SK-N-SH (cell line): ENCODE measurements around the gene ASIC1. TPM values are rescaled to one million over a fixed set of nuclear protein-coding genes. Genes with fewer than 3 reads are reported as not detected.
A peak's percentile ranks its signal among the peaks of the same experiment; 100 is the strongest.

Experiments used
- CTCF ChIA-PET: fragments of 300-600, 350-600 bp; formaldehyde crosslinking; extraction: SDS; loops from one replicate; lab custom pipeline; 2021; lab: Yijun Ruan, JAX
- POLR2A ChIA-PET: fragments of 350-600 bp; sonication (Branson Sonifier 250); formaldehyde crosslinking; extraction: SDS; loops from one replicate; lab custom pipeline; 2020; ENCODE audit warnings: antibody characterized with exemption, inconsistent platforms; lab: Yijun Ruan, JAX
- DNase-seq: peaks from one replicate; pipeline ENCODE4 v3.0.0; 2012
- H2AFZ ChIP-seq: fragments of 200-600 bp; sonication (generic); 2 replicates; pipeline ENCODE4 v1.8.1; 2016; ENCODE audit warnings: antibody characterized with exemption, mild to moderate bottlenecking, low read depth
- H3F3A ChIP-seq: fragments of 200-600 bp; sonication (generic); replicated peaks from 2 replicates; pipeline ENCODE3; 2016; ENCODE audit warnings: antibody characterized with exemption, mild to moderate bottlenecking; ENCODE audit not compliant: insufficient read depth
- H3K27ac ChIP-seq, 2 experiments: fragments of 200-500 bp in 1 of 2; fragments of 200-600 bp in 1 of 2; sonication (Bioruptor generic) in 1 of 2; sonication (generic), shearing (Covaris generic) in 1 of 2; 2 replicates each; pipeline versions ENCODE4 v1.5.1 to v1.6.1; 2014 to 2016; ENCODE audit warnings: low read depth in 2 of 2, inconsistent platforms in 1 of 2, low read length in 1 of 2, mild to moderate bottlenecking in 1 of 2, mixed read lengths in 1 of 2
- H3K27me3 ChIP-seq: fragments of 200-600 bp; sonication (generic), shearing (Covaris generic); 2 replicates; pipeline ENCODE4 v1.6.1; 2016; ENCODE audit warnings: mixed run types; ENCODE audit not compliant: insufficient read depth
- H3K36me3 ChIP-seq, 2 experiments: fragments of 200-500 bp in 1 of 2; fragments of 200-600 bp in 1 of 2; sonication (Bioruptor generic) in 1 of 2; sonication (generic) in 1 of 2; replicated peaks in 1 of 2; 2 replicates each; pipeline versions ENCODE3 to v1.5.1; 2014 to 2016; ENCODE audit warnings: low read length in 1 of 2, mild to moderate bottlenecking in 1 of 2; ENCODE audit not compliant: insufficient read depth in 2 of 2, control insufficient read depth in 1 of 2
- H3K4me1 ChIP-seq, 2 experiments: fragments of 200-500 bp in 1 of 2; fragments of 200-600 bp in 1 of 2; sonication (Bioruptor generic) in 1 of 2; sonication (generic), shearing (Covaris generic) in 1 of 2; 2 replicates each; pipeline versions ENCODE4 v1.5.1 to v1.6.1; 2014 to 2016; ENCODE audit warnings: low read depth in 1 of 2, low read length in 1 of 2, mixed run types in 1 of 2; ENCODE audit not compliant: insufficient read depth in 2 of 2, control insufficient read depth in 1 of 2
- H3K4me2 ChIP-seq: fragments of 200-600 bp; sonication (generic), shearing (Covaris generic); 2 replicates; pipeline ENCODE4 v1.6.1; 2017; ENCODE audit warnings: mixed run types
- H3K4me3 ChIP-seq, 2 experiments: fragments of 200-500 bp in 1 of 2; fragments of 200-600 bp in 1 of 2; sonication (Bioruptor generic) in 1 of 2; sonication (generic), shearing (Covaris generic) in 1 of 2; 2 replicates each; pipeline versions ENCODE4 v1.5.1 to v1.8.1; 2014 to 2016; ENCODE audit warnings: low read depth in 2 of 2, inconsistent platforms in 1 of 2, low read length in 1 of 2, mild to moderate bottlenecking in 1 of 2, mixed read lengths in 1 of 2, moderate library complexity in 1 of 2
- H3K79me2 ChIP-seq: fragments of 200-600 bp; sonication (generic); 2 replicates; pipeline ENCODE4 v1.8.1; 2017; ENCODE audit warnings: mild to moderate bottlenecking; ENCODE audit not compliant: insufficient read depth
- H3K9ac ChIP-seq: fragments of 200-600 bp; sonication (generic); 2 replicates; pipeline ENCODE4 v1.6.1; 2017; ENCODE audit warnings: mixed run types
- H3K9me2 ChIP-seq: fragments of 200-600 bp; sonication (generic); 2 replicates; pipeline ENCODE4 v1.6.1; 2017; ENCODE audit warnings: mixed run types
- H3K9me3 ChIP-seq: fragments of 200-600 bp; sonication (generic); 2 replicates; pipeline ENCODE4 v1.6.1; 2017; ENCODE audit warnings: mixed run types, mild to moderate bottlenecking, moderate library complexity
- H4K20me1 ChIP-seq: fragments of 200-600 bp; sonication (generic); 2 replicates; pipeline ENCODE4 v1.6.1; 2017; ENCODE audit warnings: mild to moderate bottlenecking, mixed run types; ENCODE audit not compliant: insufficient read depth
- ELF1 ChIP-seq: IDR thresholded peaks from 2 replicates; pipeline ENCODE4 v1.4.0; 2012
- EP300 ChIP-seq, 2 experiments: IDR thresholded peaks; 2 replicates each; pipeline versions ENCODE4 v1.4.0 to v1.6.1; 2012; ENCODE audit warnings: borderline replicate concordance in 1 of 2, low read depth in 1 of 2, low read length in 1 of 2
- FOSL2 ChIP-seq: IDR thresholded peaks from 2 replicates; pipeline ENCODE4 v1.4.0; 2012; ENCODE audit warnings: low read depth, mild to moderate bottlenecking, moderate library complexity, borderline replicate concordance
- GABPA ChIP-seq: IDR thresholded peaks from 2 replicates; pipeline ENCODE4 v1.4.0; 2012; ENCODE audit warnings: low read depth, mild to moderate bottlenecking
- JUND ChIP-seq: IDR thresholded peaks from 2 replicates; pipeline ENCODE4 v1.4.0; 2012
- MEF2A ChIP-seq: IDR thresholded peaks from 2 replicates; pipeline ENCODE4 v1.4.0; 2012; ENCODE audit warnings: low read depth, borderline replicate concordance
- NFIC ChIP-seq: IDR thresholded peaks from 2 replicates; pipeline ENCODE4 v1.4.0; 2012; ENCODE audit warnings: borderline replicate concordance
- RAD21 ChIP-seq: IDR thresholded peaks from 2 replicates; pipeline ENCODE4 v1.6.1; 2012; ENCODE audit warnings: mild to moderate bottlenecking, low read length
- RCOR1 ChIP-seq: fragments of 150-350 bp; IDR thresholded peaks from 2 replicates; pipeline ENCODE4 v1.6.1; 2017; ENCODE audit warnings: antibody characterized with exemption, low read length
- RXRA ChIP-seq: IDR thresholded peaks from 2 replicates; pipeline ENCODE4 v1.4.0; 2012; ENCODE audit warnings: low read depth, mild to moderate bottlenecking, borderline replicate concordance
- SIN3A ChIP-seq: IDR thresholded peaks from 2 replicates; pipeline ENCODE4 v1.6.1; 2012; ENCODE audit warnings: low read depth, mild to moderate bottlenecking, low read length, moderate library complexity, borderline replicate concordance
- SMC3 ChIP-seq: IDR thresholded peaks from 2 replicates; pipeline ENCODE4 v1.6.1; 2012; ENCODE audit warnings: low read depth, low read length, improper control_type of control experiment
- TAF1 ChIP-seq: IDR thresholded peaks from 2 replicates; pipeline ENCODE4 v1.6.1; 2012; ENCODE audit warnings: low read depth, mild to moderate bottlenecking, low read length, moderate library complexity, borderline replicate concordance
- TCF12 ChIP-seq: IDR thresholded peaks from 2 replicates; pipeline ENCODE4 v1.4.0; 2012
- TEAD4 ChIP-seq: IDR thresholded peaks from 2 replicates; pipeline ENCODE4 v1.4.0; 2012; ENCODE audit warnings: mild to moderate bottlenecking, borderline replicate concordance; ENCODE audit not compliant: insufficient read depth
- YY1 ChIP-seq: IDR thresholded peaks from 2 replicates; pipeline ENCODE4 v1.4.0; 2012; ENCODE audit warnings: low read depth, mild to moderate bottlenecking
- WGBS: methylation state at CpG from one replicate; pipeline ENCODE4 v1.1.6; 2017; ENCODE audit warnings: low lambda C conversion rate; 5-methylcytosine and 5-hydroxymethylcytosine counted together
- polyA plus RNA-seq, 3 experiments: library from polyadenylated mRNA; depleted of rRNA; stranded (reverse); fragments of >200 nt; gene quantifications; 2 replicates each; pipeline ENCODE4 v1.2.3, GENCODE V29; 2012
- TF ChIP-seq, protein P1 (sequence below): IDR thresholded peaks from 2 replicates; pipeline ENCODE4 v1.4.0; 2012; ENCODE audit warnings: low read depth, borderline replicate concordance
- TF ChIP-seq, protein P2 (sequence below): IDR thresholded peaks from 2 replicates; pipeline ENCODE4 v1.4.0; 2012; ENCODE audit warnings: low read depth, borderline replicate concordance
- TF ChIP-seq, protein P3 (sequence below): fragments of 150-350 bp; IDR thresholded peaks from 2 replicates; pipeline ENCODE4 v1.6.1; 2017; ENCODE audit warnings: antibody characterized with exemption, low read length, low read depth, borderline replicate concordance
- TF ChIP-seq, protein P4 (sequence below): IDR thresholded peaks from 2 replicates; pipeline ENCODE4; 2012
- TF ChIP-seq, protein P5 (sequence below): fragments of 150-350 bp; IDR thresholded peaks from 2 replicates; pipeline ENCODE4 v1.6.1; 2016; ENCODE audit warnings: mild to moderate bottlenecking, low read depth, low read length

Gene ASIC1
- polyA plus RNA-seq, 1 of the 3 experiments (the other 2 are of a cell fraction): 28.4 TPM

DNA sequence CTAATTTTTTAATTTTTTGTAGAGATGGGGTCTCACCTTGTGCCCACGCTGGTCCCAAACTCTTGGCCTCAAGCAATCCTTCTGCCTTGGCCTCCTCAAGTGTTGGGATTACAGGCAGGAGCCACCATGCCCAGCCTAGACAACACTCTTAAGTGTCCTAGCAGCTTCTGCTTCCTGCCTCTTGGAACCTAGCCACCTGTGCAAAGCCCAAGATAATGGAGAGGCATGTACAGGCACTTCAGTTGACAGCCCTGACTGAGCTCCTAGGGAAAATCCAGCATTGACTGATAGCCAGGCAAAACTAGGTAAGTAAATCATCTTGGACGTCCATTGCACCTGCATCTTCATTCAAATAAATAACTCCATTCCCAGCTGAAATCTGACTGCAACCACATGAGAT is 70.2 kb downstream of the ASIC1 start:
- no peak overlapping the region for H3K4me2 ChIP-seq
- H2AFZ ChIP-seq: no peak overlapping the region
- no peaks in the 10 kb centered on the region for H3K27me3 ChIP-seq
- no peaks in the 10 kb centered on the region for H3K9me3 ChIP-seq
- H3K79me2 ChIP-seq: peaks cover 26% of the 10 kb centered on the region
- no peak overlapping the region for H3K27ac ChIP-seq
- H3K4me3 ChIP-seq: no peak overlapping the region
- POLR2A ChIA-PET: interaction anchor here (0.8 kb wide), 1 partner anchor 42 kb away, joined by 3 read pairs; the partner anchor contains the start of gene SMARCD1
- H3F3A ChIP-seq: peaks cover 21% of the 10 kb centered on the region
- H3K4me1 ChIP-seq: peaks cover 3 to 5% of the 10 kb centered on the region in 2 experiments; a peak in 2 of 4 replicates
- H3K9me2 ChIP-seq: no peaks in the 10 kb centered on the region
- no peaks in the 10 kb centered on the region for H4K20me1 ChIP-seq
- WGBS: 92% methylated on average over 2 of the region's 2 CpGs
- TF ChIP-seq, protein P1, sequence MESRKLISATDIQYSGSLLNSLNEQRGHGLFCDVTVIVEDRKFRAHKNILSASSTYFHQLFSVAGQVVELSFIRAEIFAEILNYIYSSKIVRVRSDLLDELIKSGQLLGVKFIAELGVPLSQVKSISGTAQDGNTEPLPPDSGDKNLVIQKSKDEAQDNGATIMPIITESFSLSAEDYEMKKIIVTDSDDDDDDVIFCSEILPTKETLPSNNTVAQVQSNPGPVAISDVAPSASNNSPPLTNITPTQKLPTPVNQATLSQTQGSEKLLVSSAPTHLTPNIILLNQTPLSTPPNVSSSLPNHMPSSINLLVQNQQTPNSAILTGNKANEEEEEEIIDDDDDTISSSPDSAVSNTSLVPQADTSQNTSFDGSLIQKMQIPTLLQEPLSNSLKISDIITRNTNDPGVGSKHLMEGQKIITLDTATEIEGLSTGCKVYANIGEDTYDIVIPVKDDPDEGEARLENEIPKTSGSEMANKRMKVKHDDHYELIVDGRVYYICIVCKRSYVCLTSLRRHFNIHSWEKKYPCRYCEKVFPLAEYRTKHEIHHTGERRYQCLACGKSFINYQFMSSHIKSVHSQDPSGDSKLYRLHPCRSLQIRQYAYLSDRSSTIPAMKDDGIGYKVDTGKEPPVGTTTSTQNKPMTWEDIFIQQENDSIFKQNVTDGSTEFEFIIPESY: no peak
- TF ChIP-seq TCF12: no peak
- TF ChIP-seq, protein P2, sequence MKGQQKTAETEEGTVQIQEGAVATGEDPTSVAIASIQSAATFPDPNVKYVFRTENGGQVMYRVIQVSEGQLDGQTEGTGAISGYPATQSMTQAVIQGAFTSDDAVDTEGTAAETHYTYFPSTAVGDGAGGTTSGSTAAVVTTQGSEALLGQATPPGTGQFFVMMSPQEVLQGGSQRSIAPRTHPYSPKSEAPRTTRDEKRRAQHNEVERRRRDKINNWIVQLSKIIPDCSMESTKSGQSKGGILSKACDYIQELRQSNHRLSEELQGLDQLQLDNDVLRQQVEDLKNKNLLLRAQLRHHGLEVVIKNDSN: no peak
- TF ChIP-seq NFIC: no peak
- no peak for TF ChIP-seq YY1
- no peak for TF ChIP-seq SIN3A
- no peak for TF ChIP-seq RAD21
- no peak for TF ChIP-seq TEAD4
- no peak for TF ChIP-seq RXRA
- no peak for TF ChIP-seq EP300 (IDR thresholded peaks at IDR 0.05; ENCODE audit: borderline replicate concordance in 1 of 2, low read depth in 1 of 2, low read length in 1 of 2)
- DNase-seq: no peak
- peaks cover 27 to 50% of the 10 kb centered on the region in 2 experiments for H3K36me3 ChIP-seq
- no peak overlapping the region for H3K9ac ChIP-seq
- CTCF ChIA-PET: interaction anchor here (0.9 to 10.9 kb wide), 4 partner anchors 13 to 187 kb away, joined by 3 to 84 read pairs (median 6); partner anchors contain the start of gene COX14

DNA sequence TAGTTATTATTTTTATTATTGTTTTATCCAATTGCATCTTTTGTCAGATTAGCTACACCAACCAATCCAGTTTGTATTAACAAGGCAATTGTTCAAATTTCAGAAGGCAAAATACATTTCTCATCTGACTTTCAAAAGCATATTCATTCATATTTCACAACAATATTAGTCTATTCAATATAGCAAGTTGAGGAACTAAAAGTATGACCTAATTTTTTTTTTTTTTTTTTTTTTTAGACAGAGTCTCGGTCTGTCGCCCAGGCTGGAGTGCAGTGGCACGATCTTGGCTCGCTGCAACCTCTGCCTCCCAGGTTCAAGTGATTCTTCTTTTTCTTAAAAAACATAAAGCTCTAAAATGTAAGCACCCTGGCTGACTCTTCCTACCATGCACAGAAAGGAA is 71.9 kb downstream of the ASIC1 start:
- H3K9me2 ChIP-seq: no peaks in the 10 kb centered on the region
- H3K4me2 ChIP-seq: no peak overlapping the region
- peaks cover 23% of the 10 kb centered on the region for H3F3A ChIP-seq
- H4K20me1 ChIP-seq: no peaks in the 10 kb centered on the region
- H3K4me3 ChIP-seq: no peak overlapping the region
- H2AFZ ChIP-seq: no peak overlapping the region
- 97% methylated on average over 4 of the region's 4 CpGs for WGBS
- POLR2A ChIA-PET: interaction anchor here (0.7 to 1.6 kb wide), 3 partner anchors 16 to 57 kb away, joined by 3 to 5 read pairs (median 4); partner anchors contain the start of gene COX14
- H3K36me3 ChIP-seq: peaks cover 36 to 58% of the 10 kb centered on the region in 2 experiments
- CTCF ChIA-PET: interaction anchor here (0.6 to 10.9 kb wide), 11 partner anchors 10 to 185 kb away, joined by 3 to 84 read pairs (median 5); partner anchors contain the start of gene COX14
- H3K4me1 ChIP-seq: peaks cover 3 to 5% of the 10 kb centered on the region in 2 experiments; a peak in 2 of 4 replicates
- no peak for DNase-seq
- H3K79me2 ChIP-seq: peaks cover 26% of the 10 kb centered on the region
- H3K27ac ChIP-seq: peak overlapping the region; percentile 20 to 39; a peak in 2 of 4 replicates
- H3K9ac ChIP-seq: no peak overlapping the region
- no peaks in the 10 kb centered on the region for H3K9me3 ChIP-seq
- no peaks in the 10 kb centered on the region for H3K27me3 ChIP-seq
- TF ChIP-seq ELF1 (no peak), TAF1 (no peak), SMC3 (no peak), FOSL2 (no peak), TCF12 (no peak), JUND (no peak), MEF2A (no peak), RCOR1 (no peak), GABPA (no peak)
- TF ChIP-seq, protein P3, sequence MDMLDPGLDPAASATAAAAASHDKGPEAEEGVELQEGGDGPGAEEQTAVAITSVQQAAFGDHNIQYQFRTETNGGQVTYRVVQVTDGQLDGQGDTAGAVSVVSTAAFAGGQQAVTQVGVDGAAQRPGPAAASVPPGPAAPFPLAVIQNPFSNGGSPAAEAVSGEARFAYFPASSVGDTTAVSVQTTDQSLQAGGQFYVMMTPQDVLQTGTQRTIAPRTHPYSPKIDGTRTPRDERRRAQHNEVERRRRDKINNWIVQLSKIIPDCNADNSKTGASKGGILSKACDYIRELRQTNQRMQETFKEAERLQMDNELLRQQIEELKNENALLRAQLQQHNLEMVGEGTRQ: no peak
- TF ChIP-seq, protein P4, sequence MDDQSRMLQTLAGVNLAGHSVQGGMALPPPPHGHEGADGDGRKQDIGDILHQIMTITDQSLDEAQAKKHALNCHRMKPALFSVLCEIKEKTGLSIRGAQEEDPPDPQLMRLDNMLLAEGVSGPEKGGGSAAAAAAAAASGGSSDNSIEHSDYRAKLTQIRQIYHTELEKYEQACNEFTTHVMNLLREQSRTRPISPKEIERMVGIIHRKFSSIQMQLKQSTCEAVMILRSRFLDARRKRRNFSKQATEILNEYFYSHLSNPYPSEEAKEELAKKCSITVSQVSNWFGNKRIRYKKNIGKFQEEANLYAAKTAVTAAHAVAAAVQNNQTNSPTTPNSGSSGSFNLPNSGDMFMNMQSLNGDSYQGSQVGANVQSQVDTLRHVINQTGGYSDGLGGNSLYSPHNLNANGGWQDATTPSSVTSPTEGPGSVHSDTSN: no peak
- TF ChIP-seq, protein P5, sequence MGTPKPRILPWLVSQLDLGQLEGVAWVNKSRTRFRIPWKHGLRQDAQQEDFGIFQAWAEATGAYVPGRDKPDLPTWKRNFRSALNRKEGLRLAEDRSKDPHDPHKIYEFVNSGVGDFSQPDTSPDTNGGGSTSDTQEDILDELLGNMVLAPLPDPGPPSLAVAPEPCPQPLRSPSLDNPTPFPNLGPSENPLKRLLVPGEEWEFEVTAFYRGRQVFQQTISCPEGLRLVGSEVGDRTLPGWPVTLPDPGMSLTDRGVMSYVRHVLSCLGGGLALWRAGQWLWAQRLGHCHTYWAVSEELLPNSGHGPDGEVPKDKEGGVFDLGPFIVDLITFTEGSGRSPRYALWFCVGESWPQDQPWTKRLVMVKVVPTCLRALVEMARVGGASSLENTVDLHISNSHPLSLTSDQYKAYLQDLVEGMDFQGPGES: no peak
- TF ChIP-seq, protein P1: no peak
